GM23338 (cell line): ENCODE data around the gene MKKS. TPM values are rescaled to one million over a fixed set of nuclear protein-coding genes. Genes with fewer than 3 reads are reported as not detected.

Experiments
- ATAC-seq: fragments of 200-7000 bp; cut with Tn5 transposase; 3 replicates; pipeline ENCODE4 v1.9.1; 2020
- DNase-seq: peaks from one replicate; pipeline ENCODE4 v3.0.0-alpha.2; 2015; ENCODE audit warnings: low spot score
- H2AFZ ChIP-seq: fragments of 200-600 bp; sonication (generic); 2 replicates; pipeline ENCODE4 v1.8.0; 2016; ENCODE audit warnings: antibody characterized with exemption, mild to moderate bottlenecking, moderate library complexity
- H3F3A ChIP-seq: fragments of 200-600 bp; sonication (generic); replicated peaks from 2 replicates; pipeline ENCODE4 v1.8.0; 2017; ENCODE audit warnings: antibody characterized with exemption, mixed run types, low read depth
- H3K27ac ChIP-seq: fragments of 200-600 bp; sonication (generic); 2 replicates; pipeline ENCODE4 v1.6.1; 2016; ENCODE audit warnings: low read depth
- H3K27me3 ChIP-seq: fragments of 200-600 bp; sonication (generic); 2 replicates; pipeline ENCODE4 v1.8.0; 2016; ENCODE audit warnings: mild to moderate bottlenecking, mixed run types, moderate library complexity; ENCODE audit not compliant: insufficient read depth
- H3K36me3 ChIP-seq: fragments of 200-600 bp; sonication (generic); 2 replicates; pipeline ENCODE4 v1.8.0; 2016; ENCODE audit warnings: mild to moderate bottlenecking; ENCODE audit not compliant: insufficient read depth
- H3K4me1 ChIP-seq: fragments of 200-600 bp; sonication (generic); 2 replicates; pipeline ENCODE4 v1.8.0; 2016; ENCODE audit warnings: mild to moderate bottlenecking, moderate library complexity; ENCODE audit not compliant: insufficient read depth
- H3K4me2 ChIP-seq: fragments of 200-600 bp; sonication (generic); 2 replicates; pipeline ENCODE4 v1.7.1; 2017; ENCODE audit warnings: mixed run types
- H3K4me3 ChIP-seq: fragments of 200-600 bp; sonication (generic); 2 replicates; pipeline ENCODE4 v1.6.1; 2016; ENCODE audit warnings: mixed run types
- H3K79me2 ChIP-seq: fragments of 200-600 bp; sonication (generic); replicated peaks from 2 replicates; pipeline ENCODE4 v1.8.0; 2017; ENCODE audit warnings: mild to moderate bottlenecking; ENCODE audit not compliant: insufficient read depth
- H3K9me2 ChIP-seq: fragments of 200-600 bp; sonication (generic); 2 replicates; pipeline ENCODE4 v1.8.0; 2017; ENCODE audit not compliant: insufficient read depth
- H4K20me1 ChIP-seq: fragments of 200-600 bp; sonication (generic); replicated peaks from 2 replicates; pipeline ENCODE4 v1.8.0; 2017; ENCODE audit warnings: mild to moderate bottlenecking; ENCODE audit not compliant: insufficient read depth
- H3K27ac Mint-ChIP-seq: 2 replicates; pipeline ENCODE4 v1.8.0; 2020; ENCODE audit warnings: inconsistent platforms, mild to moderate bottlenecking, moderate library complexity, mixed read lengths
- H3K27me3 Mint-ChIP-seq: 3 replicates; pipeline ENCODE4 v1.8.0; 2022; ENCODE audit warnings: low read depth, mild to moderate bottlenecking, moderate library complexity, mixed read lengths, inconsistent platforms; ENCODE audit not compliant: insufficient read depth, poor library complexity
- H3K36me3 Mint-ChIP-seq: 3 replicates; pipeline ENCODE4 v1.8.0; 2021; ENCODE audit warnings: low read depth, mild to moderate bottlenecking, inconsistent platforms, moderate library complexity, mixed read lengths
- H3K4me1 Mint-ChIP-seq: 3 replicates; pipeline ENCODE4 v1.8.0; 2020; ENCODE audit warnings: mild to moderate bottlenecking, inconsistent platforms, mixed read lengths
- H3K4me3 Mint-ChIP-seq: 3 replicates; pipeline ENCODE4 v1.8.0; 2021; ENCODE audit warnings: moderate library complexity, mild to moderate bottlenecking, inconsistent platforms, mixed read lengths
- H3K9me3 Mint-ChIP-seq: 3 replicates; pipeline ENCODE4 v1.8.0; 2020; ENCODE audit warnings: moderate library complexity, mild to moderate bottlenecking, inconsistent platforms, mixed read lengths
- CTCF ChIP-seq, 2 experiments: fragments of 200-600 bp in 1 of 2; sonication (generic) in 1 of 2; conservative IDR thresholded peaks; 2 replicates each; pipeline versions ENCODE4 v1.5.1 to v1.6.1; 2016 to 2017; ENCODE audit warnings: antibody characterized with exemption in 2 of 2, low read depth in 2 of 2, mild to moderate bottlenecking in 2 of 2, moderate library complexity in 1 of 2
- EZH2 ChIP-seq: fragments of 200-600 bp; sonication (generic); IDR thresholded peaks from one replicate; pipeline ENCODE4 v1.8.0; 2017; ENCODE audit warnings: antibody characterized with exemption, mild to moderate bottlenecking, low read depth; ENCODE audit not compliant: unreplicated experiment
- EZH2phosphoT487 ChIP-seq: fragments of 200-600 bp; sonication (generic); IDR thresholded peaks from one replicate; pipeline ENCODE4 v1.8.1; 2018; ENCODE audit warnings: antibody characterized with exemption; ENCODE audit not compliant: unreplicated experiment
- JUNB ChIP-seq: IDR thresholded peaks from one replicate; pipeline ENCODE4 v1.6.1; 2016; ENCODE audit warnings: antibody characterized with exemption; ENCODE audit not compliant: unreplicated experiment
- REST ChIP-seq: IDR thresholded peaks from one replicate; pipeline ENCODE4 v1.6.1; 2018; ENCODE audit warnings: antibody characterized with exemption; ENCODE audit not compliant: unreplicated experiment
- ZNF114 ChIP-seq: fragments of 250-450 bp; sonication (Bioruptor Pico); IDR thresholded peaks from 2 replicates; pipeline ENCODE4 v1.5.0; 2020; ENCODE audit warnings: mild to moderate bottlenecking, moderate library complexity
- ZNF331 ChIP-seq: fragments of 250-450 bp; sonication (Bioruptor Pico); IDR thresholded peaks from 2 replicates; pipeline ENCODE4 v1.5.0; 2020; ENCODE audit warnings: low read depth, mild to moderate bottlenecking, moderate library complexity
- ZNF462 ChIP-seq: fragments of 250-450 bp; sonication (Bioruptor Pico); IDR thresholded peaks from 2 replicates; pipeline ENCODE4 v1.5.0; 2020; ENCODE audit warnings: mild to moderate bottlenecking, moderate library complexity
- polyA plus RNA-seq: library from polyadenylated mRNA; unstranded; fragments of >200 nt; fragmentation: Nextera tagmentation; extraction: Ambion mirVana; gene quantifications from 2 replicates; pipeline ENCODE4 v1.2.1, GENCODE V29; 2016
- total RNA-seq: library from RNA; depleted of rRNA; stranded (reverse); fragments of >200 nt; shearing (Covaris generic); gene quantifications from 2 replicates; pipeline ENCODE4 v1.2.3, GENCODE V29; 2014

MKKS gene
- total and polyA plus RNA-seq, 2 experiments from 2014 or later = 13.4 to 16.7 TPM

- TF ChIP-seq REST (no peak), ZNF331 (CRISPR knock-in tag) (no peak)
These were observed 48.0 kb downstream of the MKKS start (continued) for GRCh38 chr20:10385850-10386544.

- H4K20me1 ChIP-seq = no peaks in the 10 kb centered on the region
- H3K9me3 Mint-ChIP-seq = peaks cover 5% of the 10 kb centered on the region
- DNase-seq (peak; percentile 14), ATAC-seq (no peak)
- peaks cover 10% of the 10 kb centered on the region; the same call in 2 of the 3 replicates for H3K36me3 Mint-ChIP-seq
- H3K27ac Mint-ChIP-seq = no peak overlapping the region
- no peaks in the 10 kb centered on the region for H3K4me1 ChIP-seq
- no peak overlapping the region for H3K4me3 Mint-ChIP-seq
- H3K9me2 ChIP-seq = no peaks in the 10 kb centered on the region
- H3K4me3 ChIP-seq = no peak overlapping the region
- peaks cover 2% of the 10 kb centered on the region for H3K27me3 Mint-ChIP-seq
- H3K4me2 ChIP-seq = no peak overlapping the region
- no peaks in the 10 kb centered on the region for H3K36me3 ChIP-seq
- H2AFZ ChIP-seq = no peak overlapping the region
- H3K4me1 Mint-ChIP-seq = no peaks in the 10 kb centered on the region
- TF ChIP-seq JUNB (no peak), REST (no peak), ZNF114 (CRISPR knock-in tag) (no peak), ZNF462 (CRISPR knock-in tag) (no peak), ZNF331 (CRISPR knock-in tag) (no peak), CTCF (conservative IDR thresholded peaks at IDR 0.05; ENCODE audit: low read depth in 2 of 2) (peak; percentile 47 to 56), EZH2phosphoT487 (no peak), EZH2 (no peak)
- H3K79me2 ChIP-seq = no peaks in the 10 kb centered on the region
- H3F3A ChIP-seq = no peaks in the 10 kb centered on the region
- H3K27me3 ChIP-seq = no peaks in the 10 kb centered on the region
- no peak overlapping the region for H3K27ac ChIP-seq
These were observed 52.5 kb downstream of the MKKS start for GRCh38 chr20:10381477-10381876.
